Lung (tissue), 12 donors: ENCODE data around the gene SFSWAP. TPM values are rescaled to one million over a fixed set of nuclear protein-coding genes. Genes with fewer than 3 reads are reported as not detected.

Source experiments
- ATAC-seq: fragments of 200-7000 bp; cut with Tn5 transposase; one replicate; pipeline ENCODE4 v1.9.1; 2020; ENCODE audit warnings: moderate number of reproducible peaks; ENCODE audit not compliant: insufficient read depth, low FRiP score
- DNase-seq, 3 donors: peaks; one replicate each; pipeline ENCODE4 v3.0.0-alpha.2; 2013 to 2017
- H3K27ac ChIP-seq, 2 donors: one replicate each; pipeline ENCODE4 v1.5.1; 2013; ENCODE audit warnings: mild to moderate bottlenecking in 2 of 2, moderate library complexity in 2 of 2, control low read depth in 1 of 2, inconsistent platforms in 1 of 2, low read depth in 1 of 2, low read length in 1 of 2
- H3K27me3 ChIP-seq, 3 donors: one replicate each; pipeline ENCODE4 v1.5.1; 2013; ENCODE audit warnings: low read length in 2 of 3; ENCODE audit not compliant: control insufficient read depth in 3 of 3, insufficient read depth in 3 of 3
- H3K36me3 ChIP-seq, 4 donors: one replicate each; pipeline ENCODE4 v1.5.1; 2013; ENCODE audit warnings: low read length in 4 of 4, mild to moderate bottlenecking in 1 of 4, moderate library complexity in 1 of 4; ENCODE audit not compliant: control insufficient read depth in 4 of 4, insufficient read depth in 4 of 4
- H3K4me1 ChIP-seq, 5 donors: one replicate each; pipeline ENCODE4 v1.5.1; 2013; ENCODE audit warnings: low read length in 5 of 5, mild to moderate bottlenecking in 2 of 5, moderate library complexity in 1 of 5; ENCODE audit not compliant: control insufficient read depth in 5 of 5, insufficient read depth in 5 of 5
- H3K4me3 ChIP-seq: one replicate; pipeline ENCODE4 v1.5.1; 2013; ENCODE audit warnings: mild to moderate bottlenecking, control low read depth, moderate library complexity
- H3K9ac ChIP-seq, 2 donors: one replicate each; pipeline ENCODE4 v1.5.1; 2013; ENCODE audit warnings: low read length in 2 of 2, control low read depth in 1 of 2; ENCODE audit not compliant: insufficient read depth in 1 of 2
- H3K9me3 ChIP-seq, 4 donors: one replicate each; pipeline ENCODE4 v1.5.1; 2013; ENCODE audit warnings: low read length in 3 of 4, mild to moderate bottlenecking in 1 of 4, moderate library complexity in 1 of 4; ENCODE audit not compliant: control insufficient read depth in 4 of 4, insufficient read depth in 3 of 4
- CTCF ChIP-seq: IDR thresholded peaks from 2 replicates; pipeline ENCODE4 v1.5.1; 2012; ENCODE audit warnings: mild to moderate bottlenecking; ENCODE audit errors: control extremely low read depth, extremely low read depth
- WGBS, 2 donors: extraction: QIAGEN DNeasy Blood & Tissue Kit; methylation state at CpG; one replicate each; pipeline ENCODE4 v1.1.7; 2013; 5-methylcytosine and 5-hydroxymethylcytosine counted together
- polyA plus RNA-seq, 2 donors: library from polyadenylated mRNA; stranded (reverse); fragments of 200-250 nt; gene quantifications; one replicate each; pipeline ENCODE4 v1.2.1, GENCODE V29; 2013
- total RNA-seq, 2 donors: library from RNA; depleted of rRNA in 1 of 2; stranded (reverse); fragments of >200 nt in 1 of 2; gene quantifications; one replicate each; pipeline ENCODE4 v1.2.1, GENCODE V29; 2014 to 2021
- donor health status: control.
- donor health status: control.
- donor health status: Bipolar disorder and iron deficiency.
- donor health status: healthy.
- donor health status: DM: yes; HTN: yes; CAD: no.

Gene SFSWAP
- total and polyA plus RNA-seq, 4 donors: 23.3 to 49.9 (median 40.0) TPM

DNA sequence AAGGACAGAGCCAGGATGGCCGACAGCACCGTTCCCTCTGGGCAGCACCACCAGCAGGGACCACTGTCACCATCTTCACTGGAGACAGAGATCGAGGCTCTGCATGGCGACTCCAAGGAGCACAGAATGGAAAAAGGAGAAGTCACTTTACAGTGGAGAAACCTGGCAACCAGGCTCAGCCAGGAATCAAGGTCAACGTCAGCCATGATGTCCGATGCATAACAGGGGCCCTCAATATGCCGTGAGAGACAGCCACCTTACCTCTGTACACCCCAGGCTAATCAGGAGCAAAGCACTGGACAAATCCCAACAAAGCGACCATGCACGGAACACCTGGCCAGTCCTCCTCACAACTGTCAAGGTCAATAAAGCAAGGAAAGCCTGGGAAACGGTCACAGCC, 20.6 kb upstream of the SFSWAP start:
- H3K4me3 ChIP-seq: no peak overlapping the region
- WGBS, 2 donors: 87% methylated on average over 10 of the region's 10 CpGs
- ATAC-seq (no peak), DNase-seq (no peak)
- no peak overlapping the region for H3K27ac ChIP-seq
- peaks cover 0 to 2% (median 0%) of the 10 kb centered on the region in 4 donors for H3K9me3 ChIP-seq
- H3K27me3 ChIP-seq: peaks cover 0 to 4% (median 2%) of the 10 kb centered on the region in 3 donors
- no peaks in the 10 kb centered on the region for H3K4me1 ChIP-seq
- H3K9ac ChIP-seq: no peak overlapping the region
- no peaks in the 10 kb centered on the region for H3K36me3 ChIP-seq
- no peak for TF ChIP-seq CTCF

GRCh38 chr12:131692431-131692830, 18.5 kb upstream of the SFSWAP start:
- no peaks in the 10 kb centered on the region for H3K4me1 ChIP-seq
- no peak for ATAC-seq
- 80 to 95% methylated on average over 19 of the region's 19 CpGs for WGBS, 2 donors
- H3K27me3 ChIP-seq: peaks cover 0 to 7% (median 2%) of the 10 kb centered on the region in 3 donors
- no peak overlapping the region for H3K9ac ChIP-seq
- no peak overlapping the region for H3K27ac ChIP-seq
- H3K4me3 ChIP-seq: no peak overlapping the region
- peaks cover 0 to 2% (median 0%) of the 10 kb centered on the region in 4 donors for H3K9me3 ChIP-seq
- no peaks in the 10 kb centered on the region for H3K36me3 ChIP-seq
- DNase-seq: no peak
- no peak for TF ChIP-seq CTCF

GRCh38 chr12:131693149-131693548, 17.7 kb upstream of the SFSWAP start:
- Histone ChIP-seq H3K4me3 (no peak overlapping the region), H3K9ac (no peak overlapping the region), H3K9me3 (peaks cover 0 to 2% (median 0%) of the 10 kb centered on the region in 4 donors), H3K4me1 (no peaks in the 10 kb centered on the region), H3K27me3 (peaks cover 0 to 7% (median 2%) of the 10 kb centered on the region in 3 donors), H3K36me3 (no peaks in the 10 kb centered on the region), H3K27ac (no peak overlapping the region)
- DNase-seq (no peak), ATAC-seq (no peak)
- WGBS, 2 donors: 71 to 84% methylated on average over 10 of the region's 10 CpGs
- no peak for TF ChIP-seq CTCF
